Right cardiac atrium (tissue), 5 donors: Measurements from ENCODE around the gene SNED1. TPM values are rescaled to one million over a fixed set of nuclear protein-coding genes. Genes with fewer than 3 reads are reported as not detected.

Source experiments
- ATAC-seq, 2 donors: fragments of 200-7000 bp; cut with Tn5 transposase; one replicate each; pipeline versions ENCODE4 v1.8.0 to v1.9.1; 2020; ENCODE audit warnings: moderate library complexity in 2 of 2, mild to moderate bottlenecking in 1 of 2
- DNase-seq, 3 donors: peaks; one replicate each; pipeline ENCODE4 v3.0.0-alpha.2; 2020
- H3K27ac ChIP-seq: one replicate; pipeline ENCODE4 v1.5.1; 2013; ENCODE audit warnings: mild to moderate bottlenecking, low read length, control low read depth, moderate library complexity
- H3K27me3 ChIP-seq: one replicate; pipeline ENCODE4 v1.6.1; 2013; ENCODE audit not compliant: control insufficient read depth, insufficient read depth
- H3K4me1 ChIP-seq: one replicate; pipeline ENCODE4 v1.6.1; 2013; ENCODE audit warnings: low read length; ENCODE audit not compliant: control insufficient read depth, insufficient read depth
- H3K4me3 ChIP-seq: one replicate; pipeline ENCODE4 v1.5.1; 2013; ENCODE audit warnings: low read length, control low read depth
- H3K9me3 ChIP-seq: one replicate; pipeline ENCODE4 v1.6.1; 2013; ENCODE audit warnings: low read length; ENCODE audit not compliant: control insufficient read depth
- WGBS: extraction: QIAGEN DNeasy Blood & Tissue Kit; methylation state at CpG from one replicate; pipeline ENCODE4 v1.1.7; 2013; 5-methylcytosine and 5-hydroxymethylcytosine counted together
- intact Hi-C, 4 donors: fragments of 100-400 bp; cut with DNase I; formaldehyde crosslinking; loops; one replicate each; pipeline versions ENCODE4 v1.11.0 to v1.14.0; 2022 to 2023
- polyA plus RNA-seq: library from polyadenylated mRNA; stranded (reverse); fragments of 200-250 nt; gene quantifications from one replicate; pipeline ENCODE4 v1.2.3, GENCODE V29; 2013
- total RNA-seq, 4 donors: library from RNA; stranded (reverse); fragmentation: NEBNext Ultra II Directional; extraction: Animal tissue kit (Norgen Biotek cat#: 25700); gene quantifications; one replicate each; pipeline ENCODE4 v1.2.1, GENCODE V29; 2021
- donor health status: healthy with polysubstance abuse.
- donor health status: DM: no; HTN: yes; CAD: no.
- donor health status: DM: no; HTN: no; CAD: no.
- donor health status: DM: no; HTN: yes; CAD: no; lungs with severe emphysema.
- donor health status: DM: yes; HTN: yes; CAD: no.

The SNED1 gene
- total and polyA plus RNA-seq, 5 donors: 6.7 to 19.2 (median 15.8) TPM

DNA sequence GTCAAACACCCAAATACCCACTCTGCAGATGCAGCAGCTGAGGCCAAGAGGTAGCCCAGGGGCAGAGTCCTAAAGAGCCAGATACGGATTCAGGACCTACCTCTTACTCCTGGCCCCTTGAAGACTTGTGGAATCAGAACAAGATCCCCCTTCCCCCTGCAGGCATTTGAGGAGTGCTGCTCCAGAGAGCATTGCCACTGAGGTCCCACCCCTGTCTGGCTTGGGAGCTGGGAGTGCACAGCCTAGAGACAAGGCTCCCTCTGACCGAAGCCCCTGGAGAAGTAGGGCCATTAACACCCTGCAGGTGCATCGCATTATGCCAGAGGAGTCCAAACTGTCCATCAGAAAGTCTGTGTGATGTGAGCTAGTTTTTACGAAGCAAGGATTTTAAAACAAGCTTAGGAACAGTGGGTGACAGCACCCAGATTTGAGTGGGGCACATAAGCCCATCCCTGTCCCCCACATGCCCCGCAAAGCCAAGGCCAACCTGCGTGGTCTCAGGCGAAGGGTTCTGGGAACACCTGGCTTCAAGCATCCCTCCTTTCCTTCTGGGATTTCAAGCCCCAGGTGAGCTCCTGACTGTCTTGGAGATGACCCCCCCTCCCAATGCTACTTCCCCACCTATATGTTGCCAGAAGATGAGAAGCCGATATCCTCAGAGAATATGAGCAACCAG, 55.3 kb downstream of the SNED1 start:
- no peak overlapping the region for H3K27ac ChIP-seq
- peak in 1 of 2 donors; percentile 23 for ATAC-seq
- no peaks in the 10 kb centered on the region for H3K4me1 ChIP-seq
- no peak for DNase-seq
- no peak overlapping the region for H3K4me3 ChIP-seq
- H3K27me3 ChIP-seq: no peaks in the 10 kb centered on the region
- no peaks in the 10 kb centered on the region for H3K9me3 ChIP-seq
- intact Hi-C loops: no loop called here
- 93% methylated on average over 8 of the region's 8 CpGs for WGBS

DNA sequence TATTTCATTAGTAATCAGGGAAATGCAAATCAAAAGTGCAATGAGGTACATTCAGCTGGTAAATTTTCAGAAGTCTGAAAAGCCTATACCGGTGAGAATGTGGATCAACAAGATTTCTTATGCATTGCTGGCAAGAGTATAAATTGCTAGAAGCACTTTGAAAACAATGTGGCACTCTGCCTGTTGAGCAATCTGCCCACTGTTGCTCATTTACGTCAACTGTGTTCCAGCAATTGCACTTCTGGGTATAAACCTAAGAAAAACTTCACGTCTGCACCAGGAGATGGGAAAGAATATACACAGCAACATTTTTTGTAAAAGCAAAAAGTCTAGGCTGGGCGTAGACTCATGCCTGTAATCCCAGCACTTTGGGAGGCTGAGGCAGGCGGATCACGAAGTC, 62.9 kb downstream of the SNED1 start:
- intact Hi-C loops: loop anchor here in 1 of 4 donors (10.0 kb wide), 1 partner anchor 196 kb away; the partner anchor contains the start of gene AGXT
- 74% methylated on average over 6 of the region's 6 CpGs for WGBS
- no peaks in the 10 kb centered on the region for H3K4me1 ChIP-seq
- H3K4me3 ChIP-seq: no peak overlapping the region
- H3K27me3 ChIP-seq: no peaks in the 10 kb centered on the region
- ATAC-seq: no peak
- H3K9me3 ChIP-seq: no peaks in the 10 kb centered on the region
- no peak overlapping the region for H3K27ac ChIP-seq
- peak in 1 of 3 donors; percentile 43 for DNase-seq

DNA sequence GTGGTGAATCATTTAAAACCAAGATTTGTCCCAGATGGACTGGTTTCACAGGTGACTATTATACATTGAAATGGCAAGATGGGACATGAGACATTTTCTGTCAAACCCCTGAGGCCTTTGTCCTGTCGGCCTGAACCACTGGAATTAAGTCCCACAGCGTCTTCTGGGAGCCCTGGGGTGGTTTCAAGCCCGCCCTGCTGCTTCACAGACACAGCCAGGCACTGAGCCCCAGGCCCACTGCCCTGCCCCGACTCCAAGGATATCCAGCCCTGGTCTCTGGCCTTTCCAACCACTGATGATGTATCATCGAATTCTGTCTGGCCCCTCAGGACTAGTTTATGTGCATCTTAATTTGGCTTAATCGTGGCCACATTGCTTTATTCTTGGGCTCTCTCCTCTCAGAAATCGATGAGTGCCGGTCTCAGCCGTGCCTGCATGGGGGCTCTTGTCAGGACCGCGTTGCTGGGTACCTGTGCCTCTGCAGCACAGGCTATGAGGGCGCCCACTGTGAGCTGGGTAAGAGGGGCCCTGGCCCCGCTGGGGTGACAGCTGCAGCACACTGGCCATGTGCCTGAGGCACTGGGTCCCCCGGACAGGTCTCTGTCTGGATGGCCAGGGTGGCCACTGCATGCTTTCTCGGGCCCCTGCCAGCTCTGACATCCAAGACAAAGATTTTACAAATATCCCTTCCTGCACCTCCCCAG, 64.1 kb downstream of the SNED1 start:
- H3K4me1 ChIP-seq: no peaks in the 10 kb centered on the region
- WGBS: 79% methylated on average over 15 of the region's 15 CpGs
- H3K4me3 ChIP-seq: no peak overlapping the region
- H3K9me3 ChIP-seq: no peaks in the 10 kb centered on the region
- no peak overlapping the region for H3K27ac ChIP-seq
- DNase-seq (peak in 2 of 3 donors; percentile 27 to 30), ATAC-seq (no peak)
- no peaks in the 10 kb centered on the region for H3K27me3 ChIP-seq
- intact Hi-C loops: loop anchor here in 1 of 4 donors (10.0 kb wide), 1 partner anchor 198 kb away; the partner anchor contains the start of gene AGXT

DNA sequence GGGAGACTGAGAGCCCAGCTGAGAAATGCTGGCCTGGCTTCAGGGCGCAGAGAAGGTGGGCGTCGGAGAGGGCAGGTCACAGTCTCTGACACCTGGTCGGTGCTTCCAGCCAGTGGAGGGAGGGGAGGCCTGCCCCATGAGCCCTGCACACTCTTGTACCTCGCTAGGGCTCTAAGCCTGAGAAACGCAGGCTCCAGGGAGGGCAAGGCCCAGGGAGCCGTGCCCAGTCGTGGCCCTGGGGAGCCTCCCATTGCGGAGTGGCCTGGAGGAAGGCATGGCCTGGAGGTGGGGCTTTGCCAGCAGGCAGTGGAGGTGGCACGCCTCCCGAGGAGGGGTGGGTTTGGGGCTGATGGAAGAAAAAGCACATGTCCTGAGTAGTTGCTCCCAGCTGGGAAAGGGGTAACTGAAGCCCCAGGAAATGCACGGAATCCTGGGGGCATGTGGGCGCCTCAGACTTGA, 64.7 kb downstream of the SNED1 start:
- peak; percentile 30 to 37 for ATAC-seq
- H3K27me3 ChIP-seq: no peaks in the 10 kb centered on the region
- H3K9me3 ChIP-seq: no peaks in the 10 kb centered on the region
- H3K27ac ChIP-seq: no peak overlapping the region
- WGBS: 56% methylated on average over 13 of the region's 13 CpGs
- DNase-seq: peak in 2 of 3 donors; percentile 53 to 57
- no peak overlapping the region for H3K4me3 ChIP-seq
- intact Hi-C loops: loop anchor here in 1 of 4 donors (10.0 kb wide), 1 partner anchor 198 kb away; the partner anchor contains the start of gene AGXT
- no peaks in the 10 kb centered on the region for H3K4me1 ChIP-seq

DNA sequence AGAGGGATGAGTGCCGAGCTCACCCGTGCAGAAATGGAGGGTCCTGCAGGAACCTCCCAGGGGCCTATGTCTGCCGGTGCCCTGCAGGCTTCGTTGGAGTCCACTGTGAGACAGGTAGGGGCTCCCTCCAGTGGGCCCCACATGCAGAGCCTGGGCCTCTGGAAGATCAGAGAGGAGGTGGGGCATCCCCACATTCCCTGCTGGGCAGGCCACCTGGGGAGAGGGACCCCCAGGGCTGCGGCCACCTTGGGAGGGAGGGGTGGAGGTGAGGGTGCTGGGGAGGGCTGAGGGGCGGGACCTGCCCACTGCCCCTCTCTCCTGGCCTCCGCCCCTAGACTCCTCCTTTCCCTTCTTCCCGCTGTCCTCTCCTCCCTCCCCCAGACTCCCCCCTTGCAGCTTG, 65.2 kb downstream of the SNED1 start:
- no peaks in the 10 kb centered on the region for H3K9me3 ChIP-seq
- ATAC-seq: peak; percentile 15 to 22
- WGBS: 39% methylated on average over 8 of the region's 8 CpGs
- no peaks in the 10 kb centered on the region for H3K4me1 ChIP-seq
- DNase-seq: peak in 2 of 3 donors; percentile 46 to 58
- no peak overlapping the region for H3K27ac ChIP-seq
- no peaks in the 10 kb centered on the region for H3K27me3 ChIP-seq
- intact Hi-C loops: loop anchor here in 1 of 4 donors (10.0 kb wide), 1 partner anchor 199 kb away; the partner anchor contains the start of gene AGXT
- no peak overlapping the region for H3K4me3 ChIP-seq

DNA sequence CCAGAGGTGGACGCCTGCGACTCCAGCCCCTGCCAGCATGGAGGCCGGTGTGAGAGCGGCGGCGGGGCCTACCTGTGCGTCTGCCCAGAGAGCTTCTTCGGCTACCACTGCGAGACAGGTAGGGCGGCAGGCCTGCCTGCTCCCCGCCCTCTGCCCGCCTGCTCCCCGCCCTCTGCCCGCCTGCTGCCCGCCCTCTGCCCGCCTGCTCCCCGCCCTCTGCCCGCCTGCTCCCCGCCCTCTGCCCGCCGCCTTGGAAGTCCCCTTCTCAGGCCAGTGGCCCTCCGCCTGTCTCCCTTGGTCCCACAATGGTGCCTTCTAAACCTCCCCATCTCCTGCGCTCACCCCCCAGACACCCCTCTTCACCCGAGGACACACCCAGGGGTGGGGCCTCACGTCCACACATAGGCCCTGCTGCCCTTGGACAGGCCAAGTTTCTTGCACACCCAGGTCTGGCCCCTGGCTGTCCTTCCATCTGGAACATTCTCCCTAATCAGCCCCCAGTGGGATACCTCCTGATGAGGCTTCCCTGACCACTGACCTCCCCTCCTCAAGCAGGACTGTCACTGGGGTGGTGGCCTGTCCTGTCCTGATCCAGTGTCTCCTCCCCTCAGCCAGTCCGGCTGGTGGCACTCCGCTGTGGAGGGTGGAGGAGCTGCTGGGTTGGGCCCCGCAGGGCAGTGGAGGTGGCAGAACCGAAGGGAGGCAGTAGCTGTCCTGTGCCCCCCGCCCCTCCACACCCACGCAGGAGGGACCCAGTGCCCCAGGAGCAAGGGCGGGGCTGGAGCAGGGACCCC, 65.8 kb downstream of the SNED1 start:
- ATAC-seq (peak; percentile 42), DNase-seq (peak in 2 of 3 donors; percentile 66 to 69)
- H3K27ac ChIP-seq: no peak overlapping the region
- H3K9me3 ChIP-seq: no peaks in the 10 kb centered on the region
- H3K4me1 ChIP-seq: no peaks in the 10 kb centered on the region
- H3K27me3 ChIP-seq: no peaks in the 10 kb centered on the region
- no peak overlapping the region for H3K4me3 ChIP-seq
- 32% methylated on average over 31 of the region's 32 CpGs for WGBS
- intact Hi-C loops: loop anchor here in 1 of 4 donors (10.0 kb wide), 1 partner anchor 199 kb away; the partner anchor contains the start of gene AGXT

DNA sequence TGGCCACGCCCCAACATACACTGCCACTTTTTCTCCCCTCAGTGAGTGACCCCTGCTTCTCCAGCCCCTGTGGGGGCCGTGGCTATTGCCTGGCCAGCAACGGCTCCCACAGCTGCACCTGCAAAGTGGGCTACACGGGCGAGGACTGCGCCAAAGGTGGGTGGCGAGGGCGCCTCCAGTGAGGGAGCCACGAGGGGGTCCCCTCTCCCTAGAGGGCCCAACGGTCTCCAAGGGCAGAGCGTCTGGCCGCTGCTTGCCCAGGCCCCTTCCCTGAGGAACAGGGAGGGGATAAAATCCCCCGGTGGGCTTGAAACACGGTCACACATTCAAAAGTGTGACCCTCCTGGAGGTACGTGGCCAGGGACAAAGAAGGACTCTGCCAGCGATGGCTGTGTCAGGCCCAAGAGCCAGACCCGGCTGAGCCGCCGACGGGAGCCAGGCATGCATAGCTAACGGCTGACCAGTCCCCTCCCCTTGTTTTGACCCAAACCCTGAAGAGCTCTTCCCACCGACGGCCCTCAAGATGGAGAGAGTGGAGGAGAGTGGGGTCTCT, 66.5 kb downstream of the SNED1 start:
- no peak for ATAC-seq
- intact Hi-C loops: loop anchor here in 1 of 4 donors (10.0 kb wide), 1 partner anchor 200 kb away; the partner anchor contains the start of gene AGXT
- Histone ChIP-seq H3K27me3 (no peaks in the 10 kb centered on the region), H3K4me3 (no peak overlapping the region), H3K27ac (no peak overlapping the region), H3K9me3 (no peaks in the 10 kb centered on the region), H3K4me1 (no peaks in the 10 kb centered on the region)
- WGBS: 87% methylated on average over 23 of the region's 23 CpGs
- DNase-seq: peak in 2 of 3 donors; percentile 40 to 54

DNA sequence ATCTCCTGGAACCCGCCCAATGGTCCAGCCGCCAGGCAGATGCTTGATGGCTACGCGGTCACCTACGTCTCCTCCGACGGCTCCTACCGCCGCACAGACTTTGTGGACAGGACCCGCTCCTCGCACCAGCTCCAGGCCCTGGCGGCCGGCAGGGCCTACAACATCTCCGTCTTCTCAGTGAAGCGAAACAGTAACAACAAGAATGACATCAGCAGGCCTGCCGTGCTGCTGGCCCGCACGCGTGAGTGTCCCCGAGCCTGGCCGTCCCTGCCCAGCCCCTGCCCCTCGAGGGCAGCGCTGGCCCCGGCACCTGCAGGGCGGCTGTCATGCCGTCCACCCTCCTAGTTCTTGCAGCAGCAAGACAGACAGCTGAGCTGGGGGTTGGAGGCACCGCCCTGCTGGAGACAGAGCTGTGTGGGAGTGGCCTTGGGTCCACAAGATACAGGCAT, 67.0 kb downstream of the SNED1 start:
- DNase-seq: no peak
- 86% methylated on average over 27 of the region's 27 CpGs for WGBS
- Histone ChIP-seq H3K4me3 (no peak overlapping the region), H3K27ac (no peak overlapping the region), H3K27me3 (no peaks in the 10 kb centered on the region), H3K4me1 (no peaks in the 10 kb centered on the region), H3K9me3 (no peaks in the 10 kb centered on the region)
- no peak for ATAC-seq
- intact Hi-C loops: loop anchor here in 1 of 4 donors (10.0 kb wide), 1 partner anchor 201 kb away; the partner anchor contains the start of gene AGXT

DNA sequence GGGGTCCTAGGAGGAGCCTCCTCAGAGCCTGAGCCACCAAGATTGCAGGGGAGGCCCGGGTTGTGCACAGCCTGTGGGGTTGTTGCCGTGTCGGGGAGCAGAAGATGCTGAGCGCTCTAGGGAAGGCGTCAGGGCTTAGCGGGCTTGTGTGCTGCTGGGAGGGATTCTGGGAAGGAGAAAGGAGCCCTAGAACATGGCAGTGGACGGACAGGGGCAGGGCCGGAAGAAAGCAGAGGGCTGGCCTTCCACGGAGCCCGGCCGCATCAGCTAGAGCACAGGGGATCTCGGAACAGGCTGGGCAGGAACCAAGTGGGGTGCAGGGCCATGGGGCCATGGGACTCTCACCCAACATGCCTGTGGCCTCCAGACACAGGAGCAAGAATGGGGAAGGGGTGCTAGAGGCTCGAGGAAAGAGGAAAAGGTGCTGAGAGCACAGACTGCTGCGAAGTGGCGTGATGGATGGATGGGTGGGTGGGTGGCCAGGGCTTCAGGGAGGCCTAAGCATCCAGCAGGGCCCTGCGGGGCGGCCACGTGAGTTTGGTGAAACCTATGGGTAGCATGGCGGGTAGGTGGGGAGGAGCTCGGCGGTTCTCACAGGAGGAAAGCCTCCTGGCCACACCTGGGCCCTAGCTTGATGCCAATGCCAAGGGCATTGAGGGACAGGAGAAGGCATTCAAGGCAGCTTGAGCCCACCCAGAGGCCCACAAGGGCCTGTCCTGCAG, 67.9 kb downstream of the SNED1 start:
- no peaks in the 10 kb centered on the region for H3K9me3 ChIP-seq
- intact Hi-C loops: loop anchor here in 1 of 4 donors (10.0 kb wide), 1 partner anchor 202 kb away; the partner anchor contains the start of gene AGXT
- DNase-seq (peak in 1 of 3 donors; percentile 49), ATAC-seq (no peak)
- no peak overlapping the region for H3K27ac ChIP-seq
- no peaks in the 10 kb centered on the region for H3K27me3 ChIP-seq
- no peak overlapping the region for H3K4me3 ChIP-seq
- H3K4me1 ChIP-seq: no peaks in the 10 kb centered on the region
- 93% methylated on average over 21 of the region's 21 CpGs for WGBS
